WERI-Rb-1 (cell line): Measurements from ENCODE around the gene TIAL1.

Source experiments
- DNase-seq: peaks from one replicate; pipeline ENCODE4 v3.0.0-alpha.2; 2020
- H3K27ac ChIP-seq: fragments of 250-450 bp; sonication (Bioruptor Pico); 2 replicates; pipeline ENCODE4 v1.5.1; 2020; ENCODE audit warnings: mild to moderate bottlenecking, moderate library complexity
- H3K27me3 ChIP-seq: fragments of 250-450 bp; sonication (Bioruptor Pico); 2 replicates; pipeline ENCODE4 v1.5.1; 2021; ENCODE audit warnings: mild to moderate bottlenecking, low read depth, moderate library complexity; ENCODE audit not compliant: insufficient read depth, severe bottlenecking
- H3K36me3 ChIP-seq: fragments of 250-450 bp; sonication (Bioruptor Pico); 2 replicates; pipeline ENCODE4 v1.5.1; 2020; ENCODE audit warnings: mild to moderate bottlenecking, moderate library complexity
- H3K4me3 ChIP-seq: 2 replicates; pipeline ENCODE4 v1.5.1; 2011; ENCODE audit warnings: low read depth, mild to moderate bottlenecking, control low read depth, low read length
- H3K9me3 ChIP-seq: fragments of 250-450 bp; sonication (Bioruptor Pico); 2 replicates; pipeline ENCODE4 v1.5.1; 2021; ENCODE audit warnings: mild to moderate bottlenecking, moderate library complexity; ENCODE audit not compliant: severe bottlenecking
- CTCF ChIP-seq: IDR thresholded peaks from 2 replicates; pipeline ENCODE4 v1.5.1; 2011; ENCODE audit warnings: low read depth, mild to moderate bottlenecking, control low read depth, inconsistent platforms, low read length

Gene TIAL1

GRCh38 chr10:119608316-119609155 is 11.8 kb upstream of the TIAL1 start:
- H3K9me3 ChIP-seq = peaks cover 10% of the 10 kb centered on the region
- no peaks in the 10 kb centered on the region for H3K36me3 ChIP-seq
- peak; percentile 74 for DNase-seq
- TF ChIP-seq CTCF = peak; percentile 83
- H3K27ac ChIP-seq = no peak overlapping the region
- H3K27me3 ChIP-seq = no peaks in the 10 kb centered on the region
- peak overlapping the region; percentile 21 for H3K4me3 ChIP-seq

- DNase-seq = no peak
- H3K36me3 ChIP-seq = no peaks in the 10 kb centered on the region
- H3K27me3 ChIP-seq = no peaks in the 10 kb centered on the region
- TF ChIP-seq CTCF = no peak
- no peak overlapping the region for H3K4me3 ChIP-seq
- no peaks in the 10 kb centered on the region for H3K9me3 ChIP-seq
- no peak overlapping the region for H3K27ac ChIP-seq
Observed at GRCh38 chr10:119604468-119604867, 7.7 kb upstream of the TIAL1 start.

- DNase-seq = peak; percentile 67
- no peaks in the 10 kb centered on the region for H3K36me3 ChIP-seq
- H3K27me3 ChIP-seq = no peaks in the 10 kb centered on the region
Observed at GRCh38 chr10:119602241-119603095, 5.7 kb upstream of the TIAL1 start.

GRCh38 chr10:119598397-119598796 is 1.6 kb upstream of the TIAL1 start:
- H3K4me3 ChIP-seq = no peak overlapping the region
- no peaks in the 10 kb centered on the region for H3K27me3 ChIP-seq
- H3K27ac ChIP-seq = no peak overlapping the region
- H3K36me3 ChIP-seq = peaks cover 9% of the 10 kb centered on the region
- H3K9me3 ChIP-seq = no peaks in the 10 kb centered on the region
- no peak for TF ChIP-seq CTCF
- DNase-seq = no peak

More at GRCh38 chr10:119602241-119603095, 5.7 kb upstream of the TIAL1 start:
- H3K9me3 ChIP-seq = no peaks in the 10 kb centered on the region
- no peak overlapping the region for H3K4me3 ChIP-seq
- H3K27ac ChIP-seq = no peak overlapping the region
- TF ChIP-seq CTCF = peak; percentile 90

- no peak for TF ChIP-seq CTCF
- DNase-seq = no peak
- peak overlapping the region; percentile 82 for H3K27ac ChIP-seq
- peak overlapping the region; percentile 51 for H3K4me3 ChIP-seq
- no peaks in the 10 kb centered on the region for H3K27me3 ChIP-seq
- no peaks in the 10 kb centered on the region for H3K9me3 ChIP-seq
- peaks cover 14% of the 10 kb centered on the region for H3K36me3 ChIP-seq
Observed at GRCh38 chr10:119597405-119598186, 832 bp upstream of the TIAL1 start.
